HG02798 (cell line): ENCODE measurements around the gene WNT1.

ENCODE experiments used
- ATAC-seq: cut with Tn5 transposase; IDR thresholded peaks from one replicate; pipeline ENCODE4 v1.9.1; 2021; ENCODE audit warnings: mild to moderate bottlenecking; ENCODE audit not compliant: unreplicated experiment, poor library complexity

Gene WNT1

DNA sequence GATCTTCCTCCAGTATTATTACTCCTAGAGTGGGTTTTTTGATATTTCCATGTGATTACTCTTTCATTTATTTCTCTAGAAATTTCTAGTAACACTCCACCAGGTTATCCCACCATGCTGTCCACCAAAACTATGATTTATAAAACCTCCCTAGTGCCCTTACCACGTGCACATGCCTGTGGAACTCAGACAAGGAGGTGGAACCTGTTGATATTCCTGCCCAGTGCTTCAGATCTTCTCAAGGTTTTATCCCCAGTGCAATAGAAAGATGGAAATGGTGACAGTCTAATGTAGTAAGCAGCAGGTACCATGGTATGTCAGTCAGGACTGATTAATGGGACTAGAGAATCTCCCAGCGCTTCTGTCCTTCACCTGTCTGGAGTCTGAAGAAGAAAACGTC lies 17.3 kb upstream of the WNT1 start:
- no peak for ATAC-seq

DNA sequence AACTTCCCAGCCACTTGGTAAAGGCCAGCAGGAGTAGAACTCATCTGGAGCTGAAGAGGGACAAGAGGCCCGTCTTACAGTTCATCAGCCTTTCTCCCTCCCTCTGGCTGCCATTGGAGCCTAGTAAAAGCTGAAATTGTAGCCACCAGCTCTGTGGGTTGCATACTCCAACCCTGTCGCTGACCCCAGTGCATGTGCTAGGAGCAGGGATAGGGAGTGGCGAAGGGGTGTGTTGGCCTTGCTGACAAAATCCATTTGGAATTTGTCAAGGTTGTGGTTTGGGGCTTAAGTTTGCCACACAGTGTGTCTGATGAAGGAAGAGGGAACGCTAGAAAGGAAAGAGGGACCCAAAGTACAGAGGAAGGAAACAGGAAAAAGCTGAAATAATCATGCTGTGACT lies 16.8 kb upstream of the WNT1 start:
- no peak for ATAC-seq

DNA sequence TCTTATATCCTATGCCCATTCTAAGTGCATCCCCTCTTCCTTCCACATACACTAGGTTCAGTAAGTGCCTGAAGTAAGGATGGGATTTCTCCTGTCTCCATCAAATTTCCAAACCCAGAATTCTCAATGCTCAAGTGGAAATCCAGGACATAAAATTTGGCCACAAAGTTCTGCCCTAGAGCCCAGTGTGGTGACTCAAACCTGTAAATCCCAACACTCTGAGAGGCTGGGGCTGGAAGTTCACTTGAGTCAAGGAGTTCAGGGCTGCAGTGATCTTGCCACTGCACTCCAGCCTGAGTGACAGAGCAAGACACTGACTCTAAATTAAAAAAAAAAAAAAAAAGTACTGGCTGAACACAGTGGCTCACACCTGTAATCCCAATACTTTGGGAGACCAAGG lies 16.3 kb upstream of the WNT1 start:
- no peak for ATAC-seq

DNA sequence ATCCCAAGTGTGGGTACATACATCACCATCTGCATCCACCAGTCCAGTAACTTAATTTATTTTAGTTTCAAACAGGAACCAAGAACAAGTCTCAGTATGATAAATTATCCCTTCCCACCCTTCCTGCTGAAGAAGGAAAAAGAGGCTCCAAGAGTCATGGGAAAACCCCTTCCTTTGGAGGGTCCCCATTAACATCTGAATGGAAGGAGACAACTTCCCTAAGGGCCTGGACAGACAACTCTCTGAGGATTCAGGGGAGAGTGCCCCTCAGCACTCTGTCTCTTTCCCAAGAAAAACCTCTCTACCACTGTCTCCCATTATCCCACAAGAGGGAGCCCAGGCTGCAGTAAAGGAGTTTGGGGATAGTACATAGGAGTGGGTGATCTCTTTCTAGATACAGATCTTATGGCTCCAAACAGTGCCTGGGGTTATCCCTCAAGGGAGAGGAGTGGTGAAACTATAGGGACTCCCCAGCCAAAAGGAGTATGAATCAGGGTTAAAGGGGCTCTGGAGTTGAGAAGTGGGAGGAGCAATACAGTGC lies 12.8 kb upstream of the WNT1 start:
- ATAC-seq: no peak

DNA sequence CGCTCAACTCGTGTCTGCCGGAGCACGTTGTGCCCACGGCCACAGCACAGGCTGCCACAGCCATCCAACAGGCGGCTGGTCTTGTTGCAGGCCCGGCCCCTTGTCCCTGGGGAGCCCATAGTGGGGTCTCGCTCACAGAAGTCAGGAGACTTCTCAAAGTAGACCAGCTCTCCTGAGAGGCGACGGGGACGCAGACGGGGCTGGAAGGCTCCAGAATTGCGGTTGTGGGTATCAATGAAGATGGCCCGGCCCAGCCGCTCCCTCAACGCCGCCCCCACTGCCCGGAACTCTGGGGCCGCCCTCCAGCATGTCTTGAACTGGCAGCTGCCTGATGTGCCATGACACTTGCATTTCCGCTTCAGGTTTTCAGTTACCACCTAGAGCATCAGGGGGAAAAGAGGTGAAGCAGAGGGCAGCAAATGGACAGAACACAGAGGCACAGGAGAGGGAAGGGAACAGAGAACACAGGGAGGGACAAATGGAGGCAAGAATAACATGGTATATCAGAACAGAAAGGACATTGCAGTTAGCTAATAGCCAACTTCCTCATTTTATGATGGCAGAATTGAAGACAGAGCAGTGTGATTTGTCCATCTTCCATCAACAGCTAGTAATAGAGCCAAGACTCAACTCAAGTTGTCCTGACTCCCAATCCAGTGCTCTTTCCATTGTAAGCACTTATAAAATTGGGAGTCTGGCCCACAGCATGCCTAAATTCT lies 11.8 kb upstream of the WNT1 start:
- ATAC-seq: no peak

DNA sequence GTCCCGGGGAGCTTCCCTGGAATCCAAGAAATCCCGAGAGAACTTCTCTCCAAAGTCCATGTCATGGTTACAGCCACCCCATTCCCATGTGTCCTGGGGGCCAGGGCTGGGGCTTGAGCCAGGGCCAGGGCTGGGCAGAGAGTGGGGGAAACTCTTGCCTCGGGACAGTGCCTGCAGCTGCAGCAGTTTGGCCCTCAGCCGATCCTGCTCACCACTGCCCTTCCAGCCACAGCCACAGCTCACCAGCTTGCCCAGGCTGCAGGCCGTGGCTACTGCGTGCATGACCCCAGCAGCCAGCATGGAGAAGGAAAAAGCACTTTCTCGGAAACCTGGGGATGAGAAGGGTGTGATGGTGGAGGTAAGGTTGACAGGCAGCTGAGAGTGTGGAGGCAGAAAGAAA lies 10.1 kb upstream of the WNT1 start:
- no peak for ATAC-seq

DNA sequence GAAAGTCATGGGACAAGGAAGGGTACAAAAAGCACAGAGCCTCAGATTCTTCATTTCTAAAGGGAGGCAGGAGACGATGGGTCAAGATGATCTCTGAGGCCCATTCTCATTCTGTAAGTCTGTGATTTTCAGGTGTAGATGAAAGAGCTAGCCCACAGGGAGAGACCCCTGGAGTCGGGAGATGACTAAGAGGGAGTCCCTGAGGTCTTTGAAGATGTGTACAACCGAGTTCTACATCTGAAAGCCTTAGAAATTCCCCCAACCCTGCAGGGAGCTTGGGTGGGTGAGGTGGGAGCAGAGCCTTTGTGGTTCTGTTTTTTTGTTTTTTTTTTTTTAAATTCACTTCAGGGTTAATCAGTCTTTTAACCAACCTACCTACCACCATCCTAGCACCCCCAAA lies 9.7 kb upstream of the WNT1 start:
- no peak for ATAC-seq

DNA sequence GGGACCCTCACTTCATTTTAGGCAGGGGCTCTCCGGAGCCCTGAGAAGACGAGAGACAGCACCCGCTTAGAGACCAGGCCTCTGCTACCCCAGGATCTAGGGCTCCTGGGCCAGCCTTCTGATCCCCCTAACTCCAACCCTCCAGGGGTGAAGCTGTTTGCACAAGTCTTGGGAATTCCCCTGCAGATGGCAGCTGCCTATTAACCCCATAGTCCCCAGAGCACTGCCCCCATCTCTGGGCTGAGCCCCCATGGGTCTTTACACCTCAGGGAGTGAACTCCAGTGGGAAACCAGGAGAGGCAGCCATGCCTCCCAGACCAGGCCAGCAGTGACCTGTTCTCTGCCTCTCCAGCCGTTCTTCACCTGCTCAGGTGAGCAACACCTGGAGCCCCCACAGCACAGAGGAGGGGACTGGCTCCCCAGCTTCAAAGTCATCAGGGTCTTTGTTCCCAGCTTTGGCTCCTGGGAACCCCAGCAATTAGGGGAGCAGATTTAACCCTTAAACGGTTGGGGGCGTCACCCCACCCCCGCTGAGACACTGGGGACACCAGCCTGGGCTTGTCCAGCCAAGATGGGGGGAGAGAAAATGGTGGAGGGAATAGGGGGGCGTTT lies 8.9 kb upstream of the WNT1 start:
- no peak for ATAC-seq

- no peak for ATAC-seq
Observed at GRCh38 chr12:48969833-48970701, 8.1 kb upstream of the WNT1 start.

DNA sequence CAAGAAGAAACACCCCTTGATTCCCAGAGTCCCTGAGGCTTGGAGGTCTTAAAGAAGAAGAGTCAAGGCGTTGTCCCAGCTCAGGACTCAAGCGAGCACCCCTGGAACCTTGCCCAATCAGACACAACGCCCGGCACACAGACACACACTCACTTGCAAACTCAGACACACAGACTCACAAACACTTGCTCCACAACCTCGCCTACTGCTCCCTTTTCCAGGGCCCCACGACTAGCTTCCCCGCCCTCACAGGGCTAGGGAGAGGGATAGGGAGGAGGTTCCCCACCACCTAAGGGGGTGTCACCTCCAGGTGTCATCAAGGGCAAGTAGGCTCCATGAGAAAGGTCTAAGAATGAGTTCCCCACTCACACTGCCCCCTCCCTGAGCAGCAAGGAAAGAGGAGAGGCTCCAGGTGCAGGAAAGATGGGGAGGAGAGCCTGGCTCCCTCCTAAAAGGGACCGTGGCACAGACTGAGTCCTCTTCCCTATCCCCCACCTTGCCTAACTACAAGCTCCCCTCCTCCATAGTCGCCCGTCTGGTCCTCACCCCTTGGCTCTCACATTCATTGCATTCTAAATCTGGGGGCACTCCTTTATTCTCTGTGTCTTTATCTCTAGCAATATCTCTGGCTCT lies 7.3 kb upstream of the WNT1 start:
- ATAC-seq: no peak

- no peak for ATAC-seq
Observed at GRCh38 chr12:48972213-48972951, 5.7 kb upstream of the WNT1 start.

DNA sequence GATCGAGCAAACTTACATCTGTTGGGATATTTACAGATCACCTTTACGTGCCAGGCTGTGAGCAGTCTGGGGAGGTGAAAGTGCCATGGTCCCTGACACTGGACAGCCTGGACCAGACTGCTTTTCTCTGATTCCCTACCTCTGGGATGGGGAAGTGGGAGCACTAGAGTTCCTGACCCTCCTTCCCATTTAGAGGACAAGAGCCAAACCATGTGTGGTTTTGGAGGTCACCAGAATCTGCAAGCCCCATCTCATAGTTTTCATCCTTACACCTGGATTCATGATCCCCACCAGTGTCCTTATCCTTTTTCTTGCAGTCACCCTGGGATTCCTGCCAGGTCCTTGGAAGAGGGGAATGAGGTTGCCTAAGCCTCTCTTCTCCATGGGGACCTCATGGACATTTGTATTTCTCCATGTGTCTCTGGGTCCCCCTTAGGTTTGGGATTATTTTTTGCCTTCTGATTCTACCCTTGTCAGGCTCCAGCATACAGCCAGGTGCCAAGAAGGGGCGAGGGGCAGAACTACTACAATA lies 5.1 kb upstream of the WNT1 start:
- ATAC-seq: no peak

GRCh38 chr12:48973531-48973930 lies 4.6 kb upstream of the WNT1 start:
- ATAC-seq: no peak

- no peak for ATAC-seq
Observed at GRCh38 chr12:48973941-48974673, 4.0 kb upstream of the WNT1 start.

- peak; percentile 59 for ATAC-seq
Observed at GRCh38 chr12:48977290-48978281, 536 bp upstream of the WNT1 start.

GRCh38 chr12:48978741-48979601 lies 849 bp downstream of the WNT1 start:
- ATAC-seq: no peak
